Upper lobe of left lung (tissue), 4 donors: ENCODE data around the gene GFRA1.

Experiments used
- EP300 ChIP-seq, 4 donors: sonication (generic); formaldehyde crosslinking; IDR thresholded peaks; one replicate each; pipeline ENCODE4 v1.5.1; 2017; ENCODE audit warnings: antibody characterized with exemption in 4 of 4, control low read depth in 2 of 4
- POLR2A ChIP-seq, 4 donors: fragments of 450-650 bp; IDR thresholded peaks; one replicate each; pipeline ENCODE4 v1.5.1; 2016 to 2017; ENCODE audit warnings: antibody characterized with exemption in 4 of 4, mild to moderate bottlenecking in 2 of 4
- POLR2AphosphoS5 ChIP-seq, 2 donors: sonication (generic); formaldehyde crosslinking; IDR thresholded peaks; one replicate each; pipeline ENCODE4 v1.5.1; 2017; ENCODE audit warnings: antibody characterized with exemption in 2 of 2
- TF ChIP-seq, protein P1 (sequence below), 6 experiments: fragments of 450-650 bp in 4 of 6; fragments of 200-600 bp in 2 of 6; sonication (generic) in 2 of 6; IDR thresholded peaks; one replicate each; pipeline ENCODE4 v1.5.1; 2016 to 2019; ENCODE audit warnings: antibody characterized with exemption in 6 of 6

DNA sequence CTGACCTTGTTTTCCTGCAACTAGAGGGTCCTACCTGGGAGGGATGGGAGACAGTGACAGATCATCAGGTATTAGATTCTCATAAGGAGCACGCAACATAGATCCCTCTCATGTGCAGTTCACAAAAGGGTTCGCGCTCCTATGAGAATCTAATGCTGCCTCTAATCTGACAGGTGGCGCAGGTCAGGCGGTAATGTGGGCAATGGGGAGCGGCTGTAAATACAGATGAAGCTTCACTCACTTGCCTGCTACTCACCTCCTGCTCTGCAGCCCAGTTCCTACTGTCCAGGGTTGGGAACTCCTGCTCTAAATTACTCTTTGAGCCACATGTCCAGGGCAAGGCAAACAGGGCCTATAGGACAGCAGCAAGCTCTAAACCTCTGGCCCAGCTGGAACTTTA lies 46.2 kb downstream of the GFRA1 start:
- TF ChIP-seq, protein P1, sequence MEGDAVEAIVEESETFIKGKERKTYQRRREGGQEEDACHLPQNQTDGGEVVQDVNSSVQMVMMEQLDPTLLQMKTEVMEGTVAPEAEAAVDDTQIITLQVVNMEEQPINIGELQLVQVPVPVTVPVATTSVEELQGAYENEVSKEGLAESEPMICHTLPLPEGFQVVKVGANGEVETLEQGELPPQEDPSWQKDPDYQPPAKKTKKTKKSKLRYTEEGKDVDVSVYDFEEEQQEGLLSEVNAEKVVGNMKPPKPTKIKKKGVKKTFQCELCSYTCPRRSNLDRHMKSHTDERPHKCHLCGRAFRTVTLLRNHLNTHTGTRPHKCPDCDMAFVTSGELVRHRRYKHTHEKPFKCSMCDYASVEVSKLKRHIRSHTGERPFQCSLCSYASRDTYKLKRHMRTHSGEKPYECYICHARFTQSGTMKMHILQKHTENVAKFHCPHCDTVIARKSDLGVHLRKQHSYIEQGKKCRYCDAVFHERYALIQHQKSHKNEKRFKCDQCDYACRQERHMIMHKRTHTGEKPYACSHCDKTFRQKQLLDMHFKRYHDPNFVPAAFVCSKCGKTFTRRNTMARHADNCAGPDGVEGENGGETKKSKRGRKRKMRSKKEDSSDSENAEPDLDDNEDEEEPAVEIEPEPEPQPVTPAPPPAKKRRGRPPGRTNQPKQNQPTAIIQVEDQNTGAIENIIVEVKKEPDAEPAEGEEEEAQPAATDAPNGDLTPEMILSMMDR (IDR thresholded peaks at IDR 0.05): no peak
- TF ChIP-seq POLR2A (IDR thresholded peaks at IDR 0.05): no peak
- TF ChIP-seq EP300 (IDR thresholded peaks at IDR 0.05): no peak
- TF ChIP-seq POLR2AphosphoS5 (IDR thresholded peaks at IDR 0.05): no peak
